GM12872 (cell line): Measurements from ENCODE around the gene SASH1.

Experiments
- TF ChIP-seq, protein P1 (sequence below): IDR thresholded peaks from 3 replicates; pipeline ENCODE4 v1.5.1; 2011; ENCODE audit warnings: low read depth, mild to moderate bottlenecking, low read length, moderate library complexity; ENCODE audit not compliant: insufficient read depth

SASH1 gene

DNA sequence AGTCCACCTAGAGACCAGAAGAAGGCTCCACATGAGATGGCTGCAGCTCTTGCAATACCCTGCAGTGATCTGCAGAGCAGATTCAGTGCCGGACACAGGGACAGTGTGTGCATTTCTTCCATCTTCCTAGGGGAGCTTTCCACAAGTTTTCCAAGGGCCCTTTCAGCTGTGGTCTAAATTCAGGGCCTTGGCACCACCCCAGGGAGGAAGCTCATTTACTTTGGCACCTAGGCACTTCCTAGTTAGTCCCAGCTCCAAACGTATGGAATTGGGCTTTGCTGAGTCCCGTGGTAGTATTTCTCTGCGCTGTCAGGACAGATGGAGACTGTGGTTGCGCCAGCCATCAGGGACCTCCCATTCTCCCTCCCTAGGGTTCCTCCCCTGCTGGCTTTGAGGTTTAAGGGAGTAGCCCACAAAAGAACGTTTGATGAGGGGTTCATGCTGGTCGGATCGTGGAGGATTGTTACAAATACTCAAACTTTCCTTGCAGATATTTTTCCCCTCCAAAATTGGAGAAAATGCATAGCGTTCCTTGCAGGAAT, 221.9 kb downstream of the SASH1 start:
- TF ChIP-seq, protein P1, sequence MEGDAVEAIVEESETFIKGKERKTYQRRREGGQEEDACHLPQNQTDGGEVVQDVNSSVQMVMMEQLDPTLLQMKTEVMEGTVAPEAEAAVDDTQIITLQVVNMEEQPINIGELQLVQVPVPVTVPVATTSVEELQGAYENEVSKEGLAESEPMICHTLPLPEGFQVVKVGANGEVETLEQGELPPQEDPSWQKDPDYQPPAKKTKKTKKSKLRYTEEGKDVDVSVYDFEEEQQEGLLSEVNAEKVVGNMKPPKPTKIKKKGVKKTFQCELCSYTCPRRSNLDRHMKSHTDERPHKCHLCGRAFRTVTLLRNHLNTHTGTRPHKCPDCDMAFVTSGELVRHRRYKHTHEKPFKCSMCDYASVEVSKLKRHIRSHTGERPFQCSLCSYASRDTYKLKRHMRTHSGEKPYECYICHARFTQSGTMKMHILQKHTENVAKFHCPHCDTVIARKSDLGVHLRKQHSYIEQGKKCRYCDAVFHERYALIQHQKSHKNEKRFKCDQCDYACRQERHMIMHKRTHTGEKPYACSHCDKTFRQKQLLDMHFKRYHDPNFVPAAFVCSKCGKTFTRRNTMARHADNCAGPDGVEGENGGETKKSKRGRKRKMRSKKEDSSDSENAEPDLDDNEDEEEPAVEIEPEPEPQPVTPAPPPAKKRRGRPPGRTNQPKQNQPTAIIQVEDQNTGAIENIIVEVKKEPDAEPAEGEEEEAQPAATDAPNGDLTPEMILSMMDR = no peak

DNA sequence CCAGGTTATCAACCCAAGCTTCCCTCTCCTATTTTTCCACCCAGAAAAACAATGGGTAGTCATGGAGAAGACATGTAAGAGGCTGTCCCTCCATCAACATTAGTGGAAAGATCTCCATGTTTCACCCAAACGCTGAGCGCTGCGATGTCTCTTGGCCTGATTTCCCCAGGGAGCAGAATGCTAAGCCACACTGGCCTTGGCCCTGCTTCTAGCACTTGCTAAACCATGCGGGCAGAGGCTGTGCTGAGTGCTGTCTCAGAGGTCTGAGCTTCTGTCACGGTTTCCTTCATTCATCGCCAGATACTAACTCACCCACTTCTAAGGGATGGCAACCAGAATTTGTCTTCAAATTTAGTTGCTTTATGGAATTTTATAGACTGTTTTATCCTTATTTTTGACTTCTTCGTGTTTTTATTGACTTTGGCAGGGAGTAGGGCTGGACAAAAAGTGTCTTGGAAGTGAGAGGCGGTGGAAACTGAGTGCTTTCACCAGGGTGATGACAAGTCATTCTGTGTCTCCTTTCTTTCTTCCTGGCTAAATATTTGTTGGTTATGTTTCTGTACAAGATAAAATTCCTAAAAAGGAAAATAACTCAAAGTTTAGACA, 222.8 kb downstream of the SASH1 start:
- TF ChIP-seq, protein P1 = no peak

DNA sequence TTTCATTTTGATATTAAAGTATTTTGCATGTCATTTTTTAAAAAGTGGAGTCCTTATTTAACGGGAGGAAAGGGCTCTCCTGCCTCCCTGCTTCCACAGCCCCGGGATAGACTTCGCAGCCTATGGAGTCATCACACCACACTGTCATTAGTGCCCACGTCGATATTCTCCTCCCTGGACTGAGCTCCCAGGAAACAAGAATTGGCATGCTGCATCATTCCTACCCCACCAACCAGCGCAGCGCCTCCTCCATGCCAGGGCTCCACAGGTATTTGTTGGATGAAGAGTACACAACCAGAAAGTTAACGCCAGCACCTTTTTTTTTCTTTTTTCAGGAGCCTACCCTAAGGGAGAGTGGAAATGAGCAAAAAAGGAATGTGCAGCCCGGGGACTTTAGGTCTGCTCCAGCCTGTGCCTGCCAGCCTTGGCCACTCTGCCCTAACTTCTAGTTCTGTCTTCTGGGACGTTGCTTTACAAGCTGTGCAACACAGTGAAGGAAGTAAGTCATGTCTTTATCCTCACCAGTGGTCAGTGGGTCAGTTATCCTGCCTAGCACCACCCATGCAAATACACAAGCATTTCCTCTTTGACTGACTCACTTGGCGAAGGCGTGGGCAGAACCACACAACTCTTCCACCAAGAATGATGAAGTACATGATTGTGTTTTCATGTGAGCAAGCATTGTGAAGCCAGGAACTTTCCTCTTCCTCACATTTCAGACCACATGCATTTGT, 223.5 kb downstream of the SASH1 start:
- TF ChIP-seq, protein P1 = no peak

GRCh38 chr6:148566664-148567350, 224.2 kb downstream of the SASH1 start:
- TF ChIP-seq, protein P1 = no peak

DNA sequence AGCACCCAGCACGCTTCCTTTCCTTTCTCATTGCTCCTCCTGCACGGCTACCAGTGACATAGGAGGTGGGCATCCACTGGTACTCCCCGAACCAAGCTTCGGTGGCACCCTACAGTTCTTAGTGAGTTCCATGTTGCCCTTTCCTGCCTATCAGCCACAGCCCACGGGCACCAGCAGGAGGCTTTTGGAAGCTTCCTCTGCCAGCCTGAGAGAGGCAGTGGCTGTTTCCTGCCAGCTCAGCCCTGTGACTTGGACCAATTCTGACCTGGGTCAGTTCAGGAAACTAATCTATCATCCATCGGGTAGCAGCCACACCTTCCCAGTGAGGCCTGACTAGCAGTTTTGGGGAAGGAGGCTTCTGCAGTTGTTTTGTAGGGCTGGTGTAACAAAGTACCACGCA, 227.8 kb downstream of the SASH1 start:
- TF ChIP-seq, protein P1 = no peak

DNA sequence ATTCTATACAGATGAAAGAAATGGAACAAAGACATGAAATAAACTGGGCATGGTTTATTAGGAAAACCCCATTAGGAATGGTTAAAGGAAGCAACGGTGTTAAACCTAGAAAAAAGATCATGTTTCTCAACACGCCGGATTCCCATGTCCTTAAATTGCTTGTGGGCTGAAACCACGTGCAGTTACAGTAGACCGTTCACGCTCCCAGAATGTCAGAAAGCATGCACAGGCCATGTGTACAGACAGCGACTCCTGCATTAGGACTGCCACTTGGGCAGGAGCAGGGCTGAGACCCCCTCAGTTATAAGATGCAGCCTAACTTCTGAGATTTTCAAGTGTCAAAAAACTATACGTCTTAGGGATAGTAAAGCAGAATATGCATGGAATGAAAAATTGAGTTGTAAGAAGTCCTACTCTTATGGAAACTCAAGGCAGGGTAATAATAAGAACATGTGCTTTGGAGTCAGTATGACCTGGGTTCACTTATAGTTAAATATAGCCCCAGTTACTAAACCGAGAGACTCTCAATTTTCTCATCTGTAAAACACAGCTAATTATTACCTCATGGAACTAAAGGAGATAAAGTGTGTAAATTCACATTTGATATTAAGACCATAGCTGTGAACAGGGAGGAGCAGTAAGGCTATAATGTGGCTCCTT, 230.2 kb downstream of the SASH1 start:
- TF ChIP-seq, protein P1 = no peak

DNA sequence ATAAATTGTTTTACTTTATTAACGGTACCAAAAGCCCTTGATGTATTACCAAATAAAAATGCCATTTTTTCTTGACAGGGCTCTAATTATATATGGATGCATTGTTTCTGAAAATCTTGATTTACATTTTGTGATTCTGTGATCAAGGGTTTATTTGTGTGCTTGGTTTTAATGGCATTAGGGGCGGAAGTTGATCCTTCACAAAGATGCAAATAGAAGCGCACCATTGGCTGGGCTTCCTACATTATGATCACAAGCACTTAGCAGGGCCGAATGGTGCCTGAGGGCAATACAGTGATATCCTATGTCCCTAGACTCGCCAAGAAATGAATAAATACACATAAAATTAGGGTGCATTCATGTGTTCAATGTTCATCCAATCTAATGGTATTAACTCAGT, 231.3 kb downstream of the SASH1 start:
- TF ChIP-seq, protein P1 = no peak
